BLaER1 treated with 17β-estradiol and CSF1 and Interleukin-3, amounts not matched to agents 10 nM and 100 nM (cell line): ENCODE data around the gene ZC3H10.

Experiments
- H3K27ac ChIP-seq, 11 experiments: shearing (Covaris generic); formaldehyde crosslinking; 2 replicates each; pipeline ENCODE4 v1.8.1; 2022
- H3K27me3 ChIP-seq, 11 experiments: shearing (Covaris generic); formaldehyde crosslinking; 2 replicates each; pipeline ENCODE4 v1.8.1; 2022
- H3K36me3 ChIP-seq, 11 experiments: shearing (Covaris generic); formaldehyde crosslinking; 2 replicates each; pipeline ENCODE4 v1.8.1; 2022
- H3K4me1 ChIP-seq, 10 experiments: shearing (Covaris generic); formaldehyde crosslinking; 2 replicates each; pipeline ENCODE4 v1.8.1; 2022
- H3K4me2 ChIP-seq, 11 experiments: shearing (Covaris generic); formaldehyde crosslinking; 2 replicates each; pipeline ENCODE4 v1.8.1; 2022
- H3K4me3 ChIP-seq, 10 experiments: shearing (Covaris generic); formaldehyde crosslinking; 2 replicates each; pipeline ENCODE4 v1.8.1; 2022
- H3K9ac ChIP-seq, 11 experiments: shearing (Covaris generic); formaldehyde crosslinking; 2 replicates each; pipeline ENCODE4 v1.8.1; 2022
- H3K9me3 ChIP-seq, 11 experiments: shearing (Covaris generic); formaldehyde crosslinking; replicated peaks in 1 of 11; 2 replicates each; pipeline ENCODE4 v1.8.1; 2022
- H4K20me1 ChIP-seq, 11 experiments: shearing (Covaris generic); formaldehyde crosslinking; 2 replicates each; pipeline ENCODE4 v1.8.1; 2022
- Cebpa-rat ChIP-seq, 11 experiments: shearing (Covaris generic); IDR thresholded peaks; 2 replicates each; pipeline ENCODE4 v1.8.1; 2022

ZC3H10 gene

DNA sequence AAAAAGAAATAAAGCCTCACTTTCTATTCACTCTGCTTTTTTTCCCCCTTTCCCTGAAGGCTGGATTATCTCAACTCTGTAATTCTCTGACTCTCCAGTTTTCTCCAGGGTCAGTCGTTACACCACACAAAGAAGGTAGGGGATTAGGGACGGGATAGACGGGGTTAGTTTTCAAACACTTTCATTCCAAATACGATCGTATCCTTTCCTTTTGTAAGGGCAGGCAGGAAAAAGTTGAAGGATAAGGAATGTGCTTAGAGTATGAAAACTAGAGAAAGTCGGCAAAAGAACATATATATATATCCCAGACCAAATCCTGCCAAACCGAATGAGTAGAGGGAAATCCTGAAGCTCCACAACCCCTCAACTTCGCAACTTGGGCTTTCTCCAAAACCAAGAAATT is 9.4 kb downstream of the ZC3H10 start:
- Histone ChIP-seq H3K27ac (peak overlapping the region; percentile 15 to 89 (median 71); a peak in 20 of 22 replicates), H3K4me3 (peak overlapping the region; percentile 40 to 98 (median 52)), H4K20me1 (peaks cover 0 to 21% (median 0%) of the 10 kb centered on the region in 11 experiments; a peak in 6 of 22 replicates), H3K9me3 (no peaks in the 10 kb centered on the region), H3K9ac (peak overlapping the region; percentile 47 to 96 (median 71); a peak in 21 of 22 replicates), H3K36me3 (peaks cover 23 to 43% (median 29%) of the 10 kb centered on the region in 11 experiments), H3K4me2 (peak overlapping the region; percentile 82 to 98 (median 92)), H3K4me1 (peaks cover 45 to 78% (median 66%) of the 10 kb centered on the region in 10 experiments), H3K27me3 (no peaks in the 10 kb centered on the region)
- TF ChIP-seq Cebpa-rat (IDR thresholded peaks at IDR 0.05) = no peak

GRCh38 chr12:56127888-56128669 is 10.0 kb downstream of the ZC3H10 start, which contains the start of gene ESYT1:
TSS of gene ESYT1 (plus strand) at chr12:56128267. CDS start at chr12:56128320, 53 bp downstream.
- Histone ChIP-seq H4K20me1 (peaks cover 0 to 21% (median 0%) of the 10 kb centered on the region in 11 experiments; a peak in 6 of 22 replicates), H3K4me1 (peaks cover 45 to 72% (median 64%) of the 10 kb centered on the region in 10 experiments), H3K36me3 (peaks cover 29 to 43% (median 29%) of the 10 kb centered on the region in 11 experiments), H3K9ac (peak within 1 kb of the TSS; percentile 85 to 96 (median 90)), H3K27me3 (no peaks in the 10 kb centered on the region), H3K4me2 (peak within 1 kb of the TSS; percentile 88 to 100 (median 96)), H3K4me3 (peak within 1 kb of the TSS; percentile 76 to 98 (median 90)), H3K9me3 (no peaks in the 10 kb centered on the region), H3K27ac (peak within 1 kb of the TSS; percentile 69 to 95 (median 89))
- no peak for TF ChIP-seq Cebpa-rat (IDR thresholded peaks at IDR 0.05)

DNA sequence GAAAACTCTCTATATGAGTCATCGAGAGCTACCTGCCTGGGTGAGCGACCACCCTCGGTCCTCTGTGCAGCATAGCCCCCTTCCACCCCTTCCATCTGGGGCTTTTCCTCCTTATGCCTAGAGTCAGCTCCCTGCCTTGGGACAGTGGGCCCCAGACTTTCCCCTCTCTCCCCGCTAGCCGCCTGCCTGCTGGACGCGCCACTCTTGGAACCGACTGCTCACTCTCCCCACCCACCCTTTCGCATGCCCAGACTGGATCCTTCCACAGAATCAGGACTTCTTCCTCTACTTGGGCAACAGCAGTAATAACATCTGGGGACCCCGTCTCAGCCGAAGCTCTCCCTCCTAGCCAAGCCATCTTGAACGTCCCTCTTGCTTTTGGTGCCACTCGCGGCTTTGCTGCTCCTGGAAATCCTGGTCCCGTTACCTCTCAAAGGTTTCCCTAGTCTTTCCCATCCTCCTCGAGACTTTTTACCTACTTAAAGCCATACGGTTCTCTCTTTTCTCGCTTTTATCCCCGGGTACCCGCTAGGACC is 10.7 kb downstream of the ZC3H10 start:
- Histone ChIP-seq H3K36me3 (peaks cover 36 to 44% (median 36%) of the 10 kb centered on the region in 11 experiments), H3K4me2 (peak overlapping the region; percentile 83 to 100 (median 96)), H4K20me1 (peaks cover 0 to 21% (median 3%) of the 10 kb centered on the region in 11 experiments; a peak in 7 of 22 replicates), H3K9me3 (no peaks in the 10 kb centered on the region), H3K9ac (peak overlapping the region; percentile 85 to 96 (median 90)), H3K27me3 (no peaks in the 10 kb centered on the region), H3K27ac (peak overlapping the region; percentile 69 to 95 (median 87)), H3K4me3 (peak overlapping the region; percentile 76 to 98 (median 90)), H3K4me1 (peaks cover 45 to 65% (median 59%) of the 10 kb centered on the region in 10 experiments)
- no peak for TF ChIP-seq Cebpa-rat (IDR thresholded peaks at IDR 0.05)

DNA sequence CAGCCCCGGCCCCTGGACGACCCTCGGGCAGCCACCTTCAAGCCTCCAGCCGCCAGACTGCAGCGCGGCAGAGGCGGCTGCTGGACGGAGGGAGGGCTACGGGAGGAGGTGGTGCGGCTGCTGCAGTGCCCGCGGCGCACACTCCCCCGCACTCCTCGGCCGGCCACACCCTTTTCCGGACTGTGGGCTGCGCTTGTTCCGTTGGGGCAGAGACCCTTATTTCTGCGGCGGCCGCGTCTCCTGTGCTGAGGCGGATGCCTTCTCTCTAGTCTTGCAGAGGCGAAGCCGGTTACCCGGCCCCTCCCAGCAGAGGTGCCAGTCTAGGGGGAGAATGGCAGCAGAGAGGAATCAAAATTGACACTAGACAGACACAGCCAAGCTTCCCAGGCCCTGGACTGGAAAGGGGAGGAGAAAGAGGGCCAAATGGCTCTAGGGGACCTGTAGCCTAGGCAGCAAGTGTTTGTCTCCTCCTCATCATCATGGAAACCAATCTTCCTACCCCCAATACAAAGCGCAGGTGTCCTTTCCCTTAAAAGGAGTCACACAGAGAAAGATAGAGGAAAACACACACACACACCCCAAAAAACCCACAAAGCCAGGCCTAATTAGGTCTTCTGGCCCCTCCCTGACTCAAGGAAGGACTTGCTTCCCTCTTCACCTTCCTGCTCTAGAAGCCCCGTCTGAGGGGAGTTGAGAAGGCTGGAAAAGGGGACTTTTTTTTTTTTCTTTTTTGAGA is 11.3 kb downstream of the ZC3H10 start:
- TF ChIP-seq Cebpa-rat (IDR thresholded peaks at IDR 0.05) = no peak
- Histone ChIP-seq H3K4me3 (peak overlapping the region; percentile 76 to 98 (median 90)), H4K20me1 (peaks cover 0 to 24% (median 3%) of the 10 kb centered on the region in 11 experiments; a peak in 7 of 22 replicates), H3K4me1 (peaks cover 45 to 59% (median 53%) of the 10 kb centered on the region in 10 experiments), H3K36me3 (peaks cover 42 to 45% (median 42%) of the 10 kb centered on the region in 11 experiments), H3K4me2 (peak overlapping the region; percentile 83 to 100 (median 96)), H3K9ac (peak overlapping the region; percentile 85 to 96 (median 90)), H3K27ac (peak overlapping the region; percentile 69 to 95 (median 87)), H3K9me3 (no peaks in the 10 kb centered on the region), H3K27me3 (no peaks in the 10 kb centered on the region)

DNA sequence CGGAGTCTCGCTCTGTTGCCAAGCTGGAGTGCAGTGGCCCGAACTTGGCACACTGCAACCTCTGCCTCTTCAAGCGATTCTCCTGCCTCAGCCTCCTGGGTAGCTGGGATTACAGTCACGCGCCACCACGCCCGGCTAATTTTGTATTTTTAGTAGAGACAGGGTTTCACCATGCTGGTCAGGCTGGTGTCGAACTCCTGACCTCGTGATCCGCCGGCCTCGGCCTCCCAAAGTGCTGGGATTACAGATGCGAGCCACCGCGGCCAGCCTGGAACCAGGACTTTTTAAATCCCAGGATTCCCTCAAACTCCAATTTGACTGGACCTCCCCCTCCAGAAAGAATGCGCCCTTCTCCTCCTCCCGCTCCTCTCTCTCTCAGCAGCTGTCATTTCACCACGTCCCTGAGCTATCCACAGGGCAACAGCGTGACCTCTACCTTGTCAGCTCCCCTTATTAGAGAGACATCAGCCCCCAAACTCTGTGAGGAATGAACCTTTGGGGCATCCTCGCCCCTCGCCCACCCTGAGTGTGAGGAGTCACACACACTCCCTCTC is 12.0 kb downstream of the ZC3H10 start:
- Histone ChIP-seq H3K9me3 (no peaks in the 10 kb centered on the region), H3K4me1 (peaks cover 42 to 57% (median 48%) of the 10 kb centered on the region in 10 experiments), H3K9ac (peak overlapping the region; percentile 85 to 96 (median 90)), H3K4me3 (peak overlapping the region; percentile 76 to 98 (median 90)), H3K36me3 (peaks cover 48 to 51% (median 48%) of the 10 kb centered on the region in 11 experiments), H3K27ac (peak overlapping the region; percentile 69 to 95 (median 87)), H4K20me1 (peaks cover 0 to 24% (median 3%) of the 10 kb centered on the region in 11 experiments; a peak in 7 of 22 replicates), H3K27me3 (no peaks in the 10 kb centered on the region), H3K4me2 (peak overlapping the region; percentile 83 to 100 (median 96))
- TF ChIP-seq Cebpa-rat (IDR thresholded peaks at IDR 0.05) = no peak

DNA sequence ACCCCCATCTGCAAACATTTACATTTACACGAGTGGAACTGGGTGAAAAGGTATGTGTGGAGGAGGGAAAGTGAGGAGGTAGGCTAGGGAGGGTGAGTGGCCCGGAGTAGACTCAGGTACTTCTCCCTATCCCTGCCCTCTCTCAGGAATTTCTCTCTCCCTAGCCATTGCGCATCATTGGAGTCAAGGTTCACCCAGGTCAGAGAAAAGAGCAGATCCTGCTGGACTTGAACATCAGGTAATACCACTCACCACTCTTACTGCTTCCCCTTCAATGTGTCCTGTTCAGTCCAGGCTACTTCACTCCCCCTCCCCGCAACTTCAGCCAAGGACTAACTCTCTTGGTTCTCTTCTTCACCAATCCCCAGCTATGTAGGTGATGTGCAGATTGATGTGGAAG is 12.8 kb downstream of the ZC3H10 start:
- peaks cover 34 to 48% (median 40%) of the 10 kb centered on the region in 10 experiments for H3K4me1 ChIP-seq
- H3K4me3 ChIP-seq = peak overlapping the region; percentile 76 to 98 (median 90); a peak in 18 of 20 replicates
- H4K20me1 ChIP-seq = peaks cover 0 to 24% (median 3%) of the 10 kb centered on the region in 11 experiments; a peak in 7 of 22 replicates
- peak overlapping the region; percentile 85 to 96 (median 90); a peak in 21 of 22 replicates for H3K9ac ChIP-seq
- H3K27ac ChIP-seq = peak overlapping the region in 10 of 11 experiments; percentile 79 to 95 (median 88); a peak in 19 of 22 replicates
- TF ChIP-seq Cebpa-rat (IDR thresholded peaks at IDR 0.05) = no peak
- peaks cover 56 to 58% (median 57%) of the 10 kb centered on the region in 11 experiments for H3K36me3 ChIP-seq
- no peaks in the 10 kb centered on the region for H3K9me3 ChIP-seq
- H3K4me2 ChIP-seq = peak overlapping the region; percentile 83 to 100 (median 96)
- no peaks in the 10 kb centered on the region for H3K27me3 ChIP-seq

DNA sequence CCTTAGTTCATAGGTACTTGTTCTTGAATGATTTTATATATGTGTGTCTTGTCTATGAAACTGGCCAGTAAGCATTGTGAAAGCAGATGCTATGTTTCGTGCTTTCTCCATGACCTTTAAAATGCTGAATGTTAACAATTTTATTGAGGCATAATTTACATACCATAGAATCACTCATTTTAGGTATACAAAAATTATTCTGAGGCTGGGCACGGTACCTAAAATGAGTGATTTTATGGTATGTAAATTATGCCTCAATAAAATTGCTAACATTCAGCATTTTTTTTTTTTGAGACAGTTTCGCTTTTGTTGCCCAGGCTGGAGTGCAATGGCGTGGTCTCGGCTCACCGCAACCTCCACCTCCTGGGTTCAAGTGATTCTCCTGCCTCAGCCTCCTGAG is 16.8 kb downstream of the ZC3H10 start:
- Histone ChIP-seq H3K9ac (no peak overlapping the region), H3K27me3 (no peaks in the 10 kb centered on the region), H3K4me3 (no peak overlapping the region), H4K20me1 (peaks cover 0 to 29% (median 3%) of the 10 kb centered on the region in 11 experiments; a peak in 6 of 22 replicates), H3K27ac (no peak overlapping the region), H3K9me3 (no peaks in the 10 kb centered on the region), H3K4me2 (no peak overlapping the region), H3K36me3 (peaks cover 97 to 98% (median 97%) of the 10 kb centered on the region in 11 experiments), H3K4me1 (peaks cover 10 to 24% (median 19%) of the 10 kb centered on the region in 10 experiments)
- TF ChIP-seq Cebpa-rat (IDR thresholded peaks at IDR 0.05) = no peak
